Mammary epithelial cell (primary cell): ENCODE data around the gene KRTAP10-3.

Experiments used
- EZH2 ChIP-seq: IDR thresholded peaks from 2 replicates; pipeline ENCODE4 v1.6.1; 2012; ENCODE audit warnings: low read length, inconsistent platforms, borderline replicate concordance
- TF ChIP-seq, protein P1 (sequence below), 2 donors: IDR thresholded peaks in 1 of 2; conservative IDR thresholded peaks in 1 of 2; 2 replicates each; pipeline ENCODE4 v1.5.1; 2011 to 2012; ENCODE audit warnings: inconsistent platforms in 2 of 2, low read length in 2 of 2, mild to moderate bottlenecking in 2 of 2, control low read depth in 1 of 2, low read depth in 1 of 2; ENCODE audit not compliant: insufficient read depth in 1 of 2; ENCODE audit errors: extremely low read depth in 1 of 2

DNA sequence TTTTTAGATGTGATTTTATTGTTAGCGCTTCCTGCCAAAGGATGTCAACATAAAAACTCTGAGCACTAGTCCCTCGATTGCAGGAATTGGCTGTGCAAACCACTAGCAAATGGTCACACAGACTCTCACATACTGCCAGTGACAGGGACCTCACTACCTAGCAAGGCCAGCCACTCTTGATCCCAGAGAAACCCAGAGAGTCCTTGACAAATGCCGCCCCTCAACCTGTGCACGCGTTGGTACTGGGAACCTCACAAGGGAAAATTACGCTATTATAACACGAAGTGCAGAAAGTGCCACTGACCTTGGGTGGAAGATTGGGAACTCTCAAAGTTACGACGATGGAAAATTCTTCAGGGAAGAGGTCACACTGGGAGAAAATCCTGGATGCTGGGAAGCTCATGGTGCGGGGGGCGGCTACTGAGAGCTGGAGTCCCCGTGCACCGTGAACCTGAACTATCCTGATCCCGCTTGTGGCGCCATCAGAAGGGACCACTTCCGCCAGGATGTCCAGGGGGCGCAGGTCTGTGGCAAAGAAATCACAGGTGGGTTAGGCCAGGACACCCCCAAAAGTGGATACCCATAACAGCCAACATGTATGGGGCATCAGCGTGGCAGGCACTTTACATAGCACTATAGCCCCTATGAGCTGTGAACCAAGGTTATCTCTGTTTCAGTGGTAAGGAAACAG, 9.0 kb upstream of the KRTAP10-3 start:
- TF ChIP-seq, protein P1, sequence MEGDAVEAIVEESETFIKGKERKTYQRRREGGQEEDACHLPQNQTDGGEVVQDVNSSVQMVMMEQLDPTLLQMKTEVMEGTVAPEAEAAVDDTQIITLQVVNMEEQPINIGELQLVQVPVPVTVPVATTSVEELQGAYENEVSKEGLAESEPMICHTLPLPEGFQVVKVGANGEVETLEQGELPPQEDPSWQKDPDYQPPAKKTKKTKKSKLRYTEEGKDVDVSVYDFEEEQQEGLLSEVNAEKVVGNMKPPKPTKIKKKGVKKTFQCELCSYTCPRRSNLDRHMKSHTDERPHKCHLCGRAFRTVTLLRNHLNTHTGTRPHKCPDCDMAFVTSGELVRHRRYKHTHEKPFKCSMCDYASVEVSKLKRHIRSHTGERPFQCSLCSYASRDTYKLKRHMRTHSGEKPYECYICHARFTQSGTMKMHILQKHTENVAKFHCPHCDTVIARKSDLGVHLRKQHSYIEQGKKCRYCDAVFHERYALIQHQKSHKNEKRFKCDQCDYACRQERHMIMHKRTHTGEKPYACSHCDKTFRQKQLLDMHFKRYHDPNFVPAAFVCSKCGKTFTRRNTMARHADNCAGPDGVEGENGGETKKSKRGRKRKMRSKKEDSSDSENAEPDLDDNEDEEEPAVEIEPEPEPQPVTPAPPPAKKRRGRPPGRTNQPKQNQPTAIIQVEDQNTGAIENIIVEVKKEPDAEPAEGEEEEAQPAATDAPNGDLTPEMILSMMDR (conservative IDR thresholded peaks at IDR 0.05 in 1 of 2, IDR thresholded peaks at IDR 0.05 in 1 of 2; ENCODE audit: extremely low read depth in 1 of 2, insufficient read depth in 1 of 2, low read depth in 1 of 2, low read length in 2 of 2), result no peak
- TF ChIP-seq EZH2, result no peak
